Activated CD8-positive, alpha-beta T cell treated with anti-CD3 and anti-CD28 coated beads for 36 hours (primary cell): ENCODE results near the gene TBC1D4. TPM values are rescaled to one million over a fixed set of nuclear protein-coding genes. Genes with fewer than 3 reads are reported as not detected.
"Not testable (repeated sequence)": the region's sequence is repeated elsewhere in the genome, so short reads cannot be mapped to it uniquely, and the experiment has no call there.

Source experiments
- ATAC-seq: fragments of 200-7000 bp; cut with Tn5 transposase; one replicate; pipeline ENCODE4 v1.10.0; 2021; ENCODE audit warnings: mild to moderate bottlenecking, moderate library complexity
- CTCF ChIA-PET: fragments of 350-600 bp; sonication (Branson Sonifier 250); formaldehyde crosslinking; loops from one replicate; lab custom pipeline; 2021; ENCODE audit warnings: antibody characterized with exemption; lab: Charles Lee
- POLR2A ChIA-PET: fragments of 350-600 bp; sonication (Branson Sonifier 250); formaldehyde crosslinking; loops from one replicate; lab custom pipeline; 2021; ENCODE audit warnings: antibody characterized with exemption; lab: Charles Lee
- DNase-seq: peaks from one replicate; pipeline ENCODE4 v3.0.0-alpha.2; 2020
- H3K27ac Mint-ChIP-seq: one replicate; pipeline ENCODE4 v1.8.0; 2021; ENCODE audit warnings: mild to moderate bottlenecking, mixed read lengths
- H3K27me3 Mint-ChIP-seq: one replicate; pipeline ENCODE4 v1.8.0; 2021; ENCODE audit warnings: mixed read lengths
- H3K36me3 Mint-ChIP-seq: one replicate; pipeline ENCODE4 v1.8.0; 2021; ENCODE audit warnings: low read depth, mixed read lengths
- H3K4me1 Mint-ChIP-seq: one replicate; pipeline ENCODE4 v1.8.0; 2021; ENCODE audit warnings: low read depth, mixed read lengths
- H3K4me3 Mint-ChIP-seq: one replicate; pipeline ENCODE4 v1.8.0; 2021; ENCODE audit warnings: mild to moderate bottlenecking, moderate library complexity, mixed read lengths
- H3K9me3 Mint-ChIP-seq: one replicate; pipeline ENCODE4 v1.8.0; 2021; ENCODE audit warnings: mixed read lengths
- CTCF ChIP-seq: fragments of 200-600 bp; IDR thresholded peaks from one replicate; pipeline ENCODE4 v1.8.0; 2022; ENCODE audit warnings: antibody characterized with exemption, mild to moderate bottlenecking
- intact Hi-C: fragments of 100-400 bp; cut with micrococcal nuclease; formaldehyde crosslinking; loops from one replicate; pipeline ENCODE4 v1.10.0; 2022
- total RNA-seq, 2 experiments: library from RNA; stranded (reverse); gene quantifications; one replicate each; pipeline ENCODE4 v1.2.3, GENCODE V29; 2021

TBC1D4 gene
- total RNA-seq, 2 experiments from 2014 or later, result 50.4 to 53.3 TPM

- ATAC-seq (no peak), DNase-seq (no peak)
- no peaks in the 10 kb centered on the region for H3K4me1 Mint-ChIP-seq
- no peak overlapping the region for H3K27ac Mint-ChIP-seq
- intact Hi-C loops, result no loop called here
- H3K4me3 Mint-ChIP-seq, result no peak overlapping the region
- peaks cover 5% of the 10 kb centered on the region for H3K9me3 Mint-ChIP-seq
- POLR2A ChIA-PET, result no interaction called here
- H3K27me3 Mint-ChIP-seq, result no peaks in the 10 kb centered on the region
- CTCF ChIA-PET, result no interaction called here
- no peaks in the 10 kb centered on the region for H3K36me3 Mint-ChIP-seq
- TF ChIP-seq CTCF, result no peak
Measured at GRCh38 chr13:75271846-75272245, 210.1 kb downstream of the TBC1D4 start.

GRCh38 chr13:75268481-75268880, 213.5 kb downstream of the TBC1D4 start:
- H3K27me3 Mint-ChIP-seq, ATAC-seq, intact Hi-C loops, H3K9me3 Mint-ChIP-seq, POLR2A ChIA-PET, DNase-seq, H3K27ac Mint-ChIP-seq, H3K4me3 Mint-ChIP-seq, H3K36me3 Mint-ChIP-seq, H3K4me1 Mint-ChIP-seq: not testable (repeated sequence)
- CTCF ChIA-PET, result interaction anchor here (1.5 kb wide), 1 partner anchor 11 kb away, joined by 3 read pairs; no protein-coding TSS in a partner anchor

GRCh38 chr13:75264611-75265010, 217.4 kb downstream of the TBC1D4 start:
- no peak overlapping the region for H3K27ac Mint-ChIP-seq
- H3K9me3 Mint-ChIP-seq, result no peaks in the 10 kb centered on the region
- DNase-seq (no peak), ATAC-seq (no peak)
- intact Hi-C loops, result no loop called here
- H3K4me3 Mint-ChIP-seq, result no peak overlapping the region
- no peaks in the 10 kb centered on the region for H3K36me3 Mint-ChIP-seq
- no peaks in the 10 kb centered on the region for H3K4me1 Mint-ChIP-seq
- TF ChIP-seq CTCF, result no peak
- ChIA-PET CTCF (interaction anchor here (1.0 kb wide), 1 partner anchor 45 kb away, joined by 3 read pairs; no protein-coding TSS in a partner anchor), POLR2A (interaction anchor here (0.9 kb wide), 1 partner anchor 62 kb away, joined by 3 read pairs; no protein-coding TSS in a partner anchor)
- H3K27me3 Mint-ChIP-seq, result peaks cover 1% of the 10 kb centered on the region

GRCh38 chr13:75263741-75264407, 218.1 kb downstream of the TBC1D4 start:
- POLR2A ChIA-PET, result interaction anchor here (0.9 kb wide), 1 partner anchor 63 kb away, joined by 3 read pairs; no protein-coding TSS in a partner anchor
- CTCF ChIA-PET, result interaction anchor here (1.1 kb wide), 1 partner anchor 94 kb away, joined by 3 read pairs; no protein-coding TSS in a partner anchor
- ATAC-seq, result peak; percentile 13
- Mint-ChIP-seq H3K27me3 (peaks cover 1% of the 10 kb centered on the region), H3K4me3 (no peak overlapping the region), H3K4me1 (no peaks in the 10 kb centered on the region), H3K27ac (no peak overlapping the region), H3K9me3 (no peaks in the 10 kb centered on the region), H3K36me3 (no peaks in the 10 kb centered on the region)
- no peak for DNase-seq
- intact Hi-C loops, result no loop called here
- no peak for TF ChIP-seq CTCF

GRCh38 chr13:75258159-75258782, 223.7 kb downstream of the TBC1D4 start:
- Mint-ChIP-seq H3K4me3 (no peak overlapping the region), H3K9me3 (no peaks in the 10 kb centered on the region), H3K27me3 (peaks cover 11% of the 10 kb centered on the region), H3K36me3 (no peaks in the 10 kb centered on the region), H3K4me1 (peaks cover 7% of the 10 kb centered on the region), H3K27ac (no peak overlapping the region)
- peak; percentile 42 for ATAC-seq
- peak; percentile 38 for TF ChIP-seq CTCF
- intact Hi-C loops, result no loop called here
- POLR2A ChIA-PET, result no interaction called here
- DNase-seq, result no peak
- CTCF ChIA-PET, result interaction anchor here (0.6 to 1.8 kb wide), 3 partner anchors 10 to 475 kb away, joined by 3 to 5 read pairs (median 3); no protein-coding TSS in a partner anchor
